Heart right ventricle (tissue), 16 donors: Measurements from ENCODE around the gene FARP1. TPM values are rescaled to one million over a fixed set of nuclear protein-coding genes. Genes with fewer than 3 reads are reported as not detected.

ENCODE experiments used
- ATAC-seq, 8 donors: fragments of 200-7000 bp; cut with Tn5 transposase; one replicate each; pipeline ENCODE4 v1.9.1; 2020; ENCODE audit warnings: mild to moderate bottlenecking in 8 of 8, moderate library complexity in 8 of 8, moderate number of reproducible peaks in 1 of 8
- DNase-seq, 2 donors: peaks; one replicate each; pipeline ENCODE4 v3.0.0-alpha.2; 2020
- H3K27ac ChIP-seq, 10 donors: fragments of 200-600 bp; sonication (generic) in 2 of 10; one replicate each; pipeline versions ENCODE4 v1.5.0 to v1.8.0; 2020 to 2022; ENCODE audit warnings: mild to moderate bottlenecking in 3 of 10
- H3K27me3 ChIP-seq, 7 donors: fragments of 200-600 bp; one replicate each; pipeline ENCODE4 v1.8.0; 2021 to 2022; ENCODE audit warnings: mild to moderate bottlenecking in 2 of 7
- H3K36me3 ChIP-seq, 9 donors: fragments of 200-600 bp; sonication (generic) in 1 of 9; one replicate each; pipeline versions ENCODE4 v1.5.0 to v1.8.0; 2020 to 2022; ENCODE audit warnings: mild to moderate bottlenecking in 2 of 9
- H3K4me1 ChIP-seq, 9 donors: fragments of 200-600 bp; sonication (generic) in 1 of 9; one replicate each; pipeline versions ENCODE4 v1.5.0 to v1.8.0; 2020 to 2022; ENCODE audit warnings: mild to moderate bottlenecking in 4 of 9
- H3K4me3 ChIP-seq, 10 donors: fragments of 200-600 bp; sonication (generic) in 2 of 10; one replicate each; pipeline versions ENCODE4 v1.5.0 to v1.8.0; 2020 to 2022; ENCODE audit warnings: mild to moderate bottlenecking in 7 of 10, moderate library complexity in 2 of 10
- H3K9me3 ChIP-seq, 11 donors: fragments of 200-600 bp in 10 of 11; sonication (generic) in 2 of 11; one replicate each; pipeline versions ENCODE4 v1.5.0 to v1.8.0; 2013 to 2022; ENCODE audit warnings: mild to moderate bottlenecking in 2 of 11, control low read depth in 1 of 11, moderate library complexity in 1 of 11
- WGBS, 2 donors: extraction: QIAGEN DNeasy Blood & Tissue Kit; methylation state at CpG; one replicate each; pipeline ENCODE4 v1.1.7; 2013; ENCODE audit warnings: inconsistent platforms in 1 of 2; 5-methylcytosine and 5-hydroxymethylcytosine counted together
- intact Hi-C, 10 donors: fragments of 100-400 bp; cut with DNase I; formaldehyde crosslinking; loops; one replicate each; pipeline versions ENCODE4 v1.11.1 to v1.14.2; 2022
- polyA plus RNA-seq, 2 donors: library from polyadenylated mRNA; stranded (reverse); fragments of 200-250 nt; gene quantifications; one replicate each; pipeline ENCODE4 v1.2.3, GENCODE V29; 2013
- total RNA-seq, 10 donors: library from RNA; stranded (reverse); fragmentation: NEBNext Ultra II Directional in 3 of 10; extraction: Animal tissue kit (Norgen Biotek cat#: 25700) in 3 of 10; gene quantifications; one replicate each; pipeline versions ENCODE4 v1.2.1 to v1.2.4, GENCODE V29; 2021 to 2023
- TF ChIP-seq, protein P1 (sequence below), 9 donors: fragments of 200-600 bp; sonication (generic) in 2 of 9; IDR thresholded peaks; one replicate each; pipeline versions ENCODE4 v1.5.0 to v1.8.0; 2021 to 2022; ENCODE audit warnings: antibody characterized with exemption in 9 of 9, mild to moderate bottlenecking in 5 of 9, moderate library complexity in 1 of 9
- donor health status: Arrhythmogenic right ventricular cardiomyopathy.
- donor health status: ischemic (EF 13 %, LVEDD 7.1; RV severe dilation, severe dysfunction).
- donor health status: healthy with polysubstance abuse.
- donor health status: DM: no; HTN: yes; CAD: no.
- donor health status: DM: no; HTN: no; CAD: no.
- donor health status: ischemic (EF 25% LVEDD 6.9; RV normal size, moderate dysfunction).
- donor health status: ischemic (EF 25% LVEDD 5.7; RV mildly dilated, moderate dysfunction).
- donor health status: healthy.
- donor health status: DM: yes; HTN: yes; CAD: no.
- donor health status: Ischemic cardiomyopathy.
- donor health status: ischemic (EF 35%, LVEDD 5.7; RV mildly dilated, moderate dysfunction).
- donor health status: nonischemic (EF 11% LVEDD 7.7; RV severe dilation, severe dysfunction).
- donor health status: DM: yes; HTN: yes; CAD: no.
- donor health status: PGD.
- donor health status: ischemic (EF 29% LVEDD 5.4; RV normal size, mild dysfunction).
- donor health status: nonischemic (EF 23%, LVEDD 6.1; RV moderate dilation, normal function).

The FARP1 gene
- total and polyA plus RNA-seq, 12 donors, result 6.9 to 72.9 (median 17.1) TPM

DNA sequence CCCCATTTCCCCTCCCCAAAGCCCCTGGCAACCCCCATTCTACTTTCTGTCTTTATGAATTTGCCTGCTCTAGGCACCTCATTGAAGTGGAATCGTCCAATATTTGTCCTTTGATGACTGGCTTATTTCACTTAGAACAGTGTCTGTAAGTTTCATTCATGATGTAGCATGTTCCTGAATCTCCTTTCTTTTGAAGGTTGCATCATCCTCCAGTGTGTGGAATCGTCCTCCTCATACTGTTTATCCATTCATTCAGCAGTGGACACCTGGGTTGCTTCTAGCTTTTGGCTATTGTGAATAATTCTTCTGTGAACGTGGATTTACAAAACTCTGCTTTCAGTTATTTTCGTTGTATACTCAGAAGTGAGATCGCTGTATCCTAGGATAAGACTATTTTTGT, 195.4 kb downstream of the FARP1 start:
- no peaks in the 10 kb centered on the region for H3K9me3 ChIP-seq
- ATAC-seq (no peak), DNase-seq (no peak)
- H3K4me3 ChIP-seq, result no peak overlapping the region
- no peaks in the 10 kb centered on the region for H3K36me3 ChIP-seq
- WGBS, 2 donors, result 90 to 91% methylated on average over 5 of the region's 5 CpGs
- intact Hi-C loops, result no loop called here
- H3K27ac ChIP-seq, result no peak overlapping the region
- H3K27me3 ChIP-seq, result no peaks in the 10 kb centered on the region
- peaks cover 0 to 11% (median 0%) of the 10 kb centered on the region in 9 donors for H3K4me1 ChIP-seq
- TF ChIP-seq, protein P1, sequence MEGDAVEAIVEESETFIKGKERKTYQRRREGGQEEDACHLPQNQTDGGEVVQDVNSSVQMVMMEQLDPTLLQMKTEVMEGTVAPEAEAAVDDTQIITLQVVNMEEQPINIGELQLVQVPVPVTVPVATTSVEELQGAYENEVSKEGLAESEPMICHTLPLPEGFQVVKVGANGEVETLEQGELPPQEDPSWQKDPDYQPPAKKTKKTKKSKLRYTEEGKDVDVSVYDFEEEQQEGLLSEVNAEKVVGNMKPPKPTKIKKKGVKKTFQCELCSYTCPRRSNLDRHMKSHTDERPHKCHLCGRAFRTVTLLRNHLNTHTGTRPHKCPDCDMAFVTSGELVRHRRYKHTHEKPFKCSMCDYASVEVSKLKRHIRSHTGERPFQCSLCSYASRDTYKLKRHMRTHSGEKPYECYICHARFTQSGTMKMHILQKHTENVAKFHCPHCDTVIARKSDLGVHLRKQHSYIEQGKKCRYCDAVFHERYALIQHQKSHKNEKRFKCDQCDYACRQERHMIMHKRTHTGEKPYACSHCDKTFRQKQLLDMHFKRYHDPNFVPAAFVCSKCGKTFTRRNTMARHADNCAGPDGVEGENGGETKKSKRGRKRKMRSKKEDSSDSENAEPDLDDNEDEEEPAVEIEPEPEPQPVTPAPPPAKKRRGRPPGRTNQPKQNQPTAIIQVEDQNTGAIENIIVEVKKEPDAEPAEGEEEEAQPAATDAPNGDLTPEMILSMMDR (IDR thresholded peaks at IDR 0.05), result no peak

DNA sequence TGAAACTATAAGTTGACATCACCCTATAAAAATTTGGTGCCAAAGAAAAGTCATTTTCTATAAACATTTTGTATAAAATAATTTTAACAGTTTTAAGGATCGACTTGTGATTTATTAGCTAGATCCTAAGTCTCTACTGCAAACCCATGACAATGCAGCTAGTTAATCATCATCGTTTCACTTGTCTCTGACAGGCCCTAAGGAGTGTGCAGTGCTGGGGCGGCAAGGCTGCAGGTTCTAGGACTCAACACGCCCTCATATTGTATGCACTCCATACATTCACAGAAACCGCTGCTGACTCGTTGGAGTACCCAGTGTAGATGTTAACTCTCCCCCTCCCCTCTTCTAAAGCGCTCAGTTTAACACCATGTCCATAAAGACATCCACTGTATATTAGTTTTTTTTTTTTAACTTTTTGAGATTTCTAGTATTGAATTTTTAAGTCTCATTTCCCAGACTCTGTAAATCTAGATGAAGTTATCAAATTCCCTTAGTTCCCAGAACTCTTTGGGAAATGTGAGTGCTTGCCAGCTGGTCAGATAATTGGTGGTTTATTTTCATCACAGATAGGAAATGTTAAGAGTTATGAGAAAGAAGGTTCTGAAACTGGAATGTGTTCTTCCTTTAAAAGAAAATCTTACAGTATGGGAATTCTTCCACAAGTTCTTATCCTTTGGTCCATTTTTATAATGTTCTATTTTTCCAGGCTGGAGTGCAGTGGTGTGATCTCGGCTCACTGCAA, 197.0 kb downstream of the FARP1 start:
- Histone ChIP-seq H3K36me3 (peaks cover 0 to 4% (median 0%) of the 10 kb centered on the region in 9 donors), H3K27ac (peak overlapping the region in 1 of 10 donors; percentile 53), H3K4me3 (no peak overlapping the region), H3K27me3 (no peaks in the 10 kb centered on the region), H3K4me1 (peaks cover 0 to 11% (median 0%) of the 10 kb centered on the region in 9 donors), H3K9me3 (no peaks in the 10 kb centered on the region)
- DNase-seq (no peak), ATAC-seq (no peak)
- TF ChIP-seq, protein P1 (IDR thresholded peaks at IDR 0.05), result no peak
- intact Hi-C loops, result no loop called here
- 81 to 83% methylated on average over 8 of the region's 8 CpGs for WGBS, 2 donors

DNA sequence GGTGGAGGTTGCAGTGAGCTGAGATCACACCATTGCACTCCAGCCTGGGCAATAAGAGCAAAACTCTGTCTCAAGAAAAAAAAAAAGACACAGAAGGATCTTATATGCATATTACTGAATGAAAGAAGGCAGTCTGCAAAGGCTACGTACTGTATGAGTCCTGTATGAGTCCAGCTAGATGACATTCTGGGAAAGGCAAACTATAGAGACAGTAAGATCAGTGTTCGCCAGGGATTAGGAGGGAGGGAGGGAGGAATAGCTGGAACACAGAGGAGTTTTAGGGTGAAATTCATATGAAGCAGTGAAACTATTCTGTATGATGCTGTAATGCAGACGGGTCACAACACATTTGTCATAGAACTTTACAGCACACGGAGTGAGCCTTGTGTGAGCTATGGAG, 200.1 kb downstream of the FARP1 start:
- H3K4me3 ChIP-seq, result no peak overlapping the region
- TF ChIP-seq, protein P1 (IDR thresholded peaks at IDR 0.05), result no peak
- DNase-seq (no peak), ATAC-seq (no peak)
- intact Hi-C loops, result no loop called here
- H3K4me1 ChIP-seq, result peaks cover 0 to 12% (median 0%) of the 10 kb centered on the region in 9 donors
- H3K9me3 ChIP-seq, result no peaks in the 10 kb centered on the region
- WGBS, 2 donors, result 94 to 95% methylated on average over 4 of the region's 4 CpGs
- no peaks in the 10 kb centered on the region for H3K27me3 ChIP-seq
- peaks cover 0 to 12% (median 0%) of the 10 kb centered on the region in 9 donors for H3K36me3 ChIP-seq
- H3K27ac ChIP-seq, result no peak overlapping the region

DNA sequence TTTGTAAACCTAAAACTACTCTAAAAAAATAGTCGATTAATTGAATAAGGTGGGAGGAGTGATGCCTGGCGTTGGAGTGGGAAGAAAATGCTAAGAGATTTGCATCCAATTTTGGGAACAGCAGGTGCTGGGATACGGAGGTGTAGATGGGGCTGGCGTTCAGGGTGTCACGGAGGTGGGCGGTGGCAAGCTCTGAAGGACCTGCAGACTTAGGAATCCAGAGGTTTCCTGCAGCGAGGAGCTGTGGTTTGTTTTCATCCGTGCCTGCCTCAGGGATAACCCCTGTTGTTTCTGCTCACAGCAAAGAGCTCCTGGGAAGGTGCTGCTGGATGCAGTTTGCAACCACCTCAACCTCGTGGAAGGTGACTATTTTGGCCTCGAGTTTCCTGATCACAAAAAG, 200.6 kb downstream of the FARP1 start:
- H3K36me3 ChIP-seq, result peaks cover 0 to 12% (median 0%) of the 10 kb centered on the region in 9 donors
- H3K27me3 ChIP-seq, result no peaks in the 10 kb centered on the region
- no peak overlapping the region for H3K4me3 ChIP-seq
- no peak for ATAC-seq
- 91 to 93% methylated on average over 10 of the region's 10 CpGs for WGBS, 2 donors
- TF ChIP-seq, protein P1 (IDR thresholded peaks at IDR 0.05), result no peak
- intact Hi-C loops, result no loop called here
- H3K27ac ChIP-seq, result no peak overlapping the region
- H3K9me3 ChIP-seq, result no peaks in the 10 kb centered on the region
- no peak for DNase-seq
- peaks cover 0 to 17% (median 0%) of the 10 kb centered on the region in 9 donors for H3K4me1 ChIP-seq
